ENCODE data around the gene MACO1.
"Not testable (repeated sequence)": the region's sequence is repeated elsewhere in the genome, so short reads cannot be mapped to it uniquely, and the experiment has no call there.

MACO1 gene

GRCh38 chr1:25505656-25506385 is 75.1 kb downstream of the MACO1 start:
- TF ChIP-seq CTCF (IDR thresholded peaks at IDR 0.05; ENCODE audit: low read length, missing control alignments): no peak
- no peak for DNase-seq (ENCODE audit: low read depth)
- no peak overlapping the region for H3K4me3 ChIP-seq (replicated peaks; ENCODE audit: low read depth, low read length)

- not testable (repeated sequence) for H3K4me3 ChIP-seq (replicated peaks; ENCODE audit: low read depth, low read length); DNase-seq (ENCODE audit: low read depth)
These were observed 76.1 kb downstream of the MACO1 start for GRCh38 chr1:25506566-25507463.

- TF ChIP-seq CTCF (IDR thresholded peaks at IDR 0.05; ENCODE audit: low read length, missing control alignments): no peak
- no peak for DNase-seq (ENCODE audit: low read depth)
These were observed 83.0 kb downstream of the MACO1 start for GRCh38 chr1:25513666-25514065.

GRCh38 chr1:25515033-25515432 is 84.3 kb downstream of the MACO1 start:
- no peak overlapping the region for H3K4me3 ChIP-seq (replicated peaks; ENCODE audit: low read depth, low read length)
- no peak for DNase-seq (ENCODE audit: low read depth)
- TF ChIP-seq CTCF (IDR thresholded peaks at IDR 0.05; ENCODE audit: low read length, missing control alignments): no peak

More at GRCh38 chr1:25513666-25514065, 83.0 kb downstream of the MACO1 start:
- no peak overlapping the region for H3K4me3 ChIP-seq (replicated peaks; ENCODE audit: low read depth, low read length)

- TF ChIP-seq CTCF (IDR thresholded peaks at IDR 0.05; ENCODE audit: low read length, missing control alignments): no peak
- no peak overlapping the region for H3K4me3 ChIP-seq (replicated peaks; ENCODE audit: low read depth, low read length)
- no peak for DNase-seq (ENCODE audit: low read depth)
These were observed 86.0 kb downstream of the MACO1 start for GRCh38 chr1:25516686-25517085.

- no peak for TF ChIP-seq CTCF (IDR thresholded peaks at IDR 0.05; ENCODE audit: low read length, missing control alignments)
These were observed 87.0 kb downstream of the MACO1 start for GRCh38 chr1:25517476-25518394.

More at GRCh38 chr1:25517476-25518394, 87.0 kb downstream of the MACO1 start:
- H3K4me3 ChIP-seq (replicated peaks; ENCODE audit: low read depth, low read length): no peak overlapping the region
- no peak for DNase-seq (ENCODE audit: low read depth)

All from fibroblast of pulmonary artery (primary cell).